ENCODE results near the gene IRF2BP1.

The IRF2BP1 gene

DNA sequence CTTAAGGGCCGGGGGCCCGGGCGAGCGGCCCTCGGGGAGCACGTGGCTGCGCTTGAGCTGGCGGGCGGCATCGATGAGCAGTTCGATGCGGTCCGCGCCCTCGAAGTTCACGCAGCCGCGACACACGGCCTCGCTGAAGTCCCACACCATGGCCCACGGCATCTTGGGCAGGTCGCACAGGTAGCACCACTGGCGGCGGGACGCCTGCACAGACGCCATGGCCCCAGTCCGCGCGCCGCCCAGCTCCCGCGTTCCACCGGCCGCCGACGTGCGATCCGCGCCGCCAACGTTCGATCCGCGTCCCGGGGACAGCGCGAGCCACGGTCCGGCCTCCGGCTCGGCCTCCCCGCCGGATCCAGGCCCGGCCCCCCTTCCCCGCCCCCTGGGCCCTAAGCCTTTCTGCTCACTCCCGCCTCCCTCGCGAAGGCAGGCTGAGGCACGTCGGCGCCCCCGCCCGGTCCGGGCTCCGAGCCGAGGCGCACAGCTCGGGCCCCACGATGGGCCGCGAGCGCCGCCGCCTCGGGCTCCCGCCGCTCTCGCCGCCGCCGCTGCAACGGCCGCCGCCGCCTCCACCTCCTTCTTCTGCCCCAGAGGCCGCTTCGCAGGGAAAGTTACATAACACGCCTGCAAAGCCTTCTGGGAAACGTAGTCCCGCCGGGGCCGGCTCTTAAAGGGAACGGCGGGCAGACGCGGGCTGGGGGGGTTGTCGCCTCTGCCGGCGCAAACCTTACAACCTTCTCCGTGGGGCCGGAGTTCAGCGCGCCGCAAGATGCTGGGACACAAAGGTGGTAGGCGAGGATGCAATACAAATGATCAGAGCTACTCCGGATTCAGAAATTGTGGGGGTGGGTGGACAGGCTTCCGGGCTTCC, at the start of gene IRF2BP1:
Gene IRF2BP1 (minus strand): TSS at position 586 of the 871 bp plus-strand sequence. CDS start 367 bp downstream, at position 219.
- DNase-seq, result peak; percentile 29

DNA sequence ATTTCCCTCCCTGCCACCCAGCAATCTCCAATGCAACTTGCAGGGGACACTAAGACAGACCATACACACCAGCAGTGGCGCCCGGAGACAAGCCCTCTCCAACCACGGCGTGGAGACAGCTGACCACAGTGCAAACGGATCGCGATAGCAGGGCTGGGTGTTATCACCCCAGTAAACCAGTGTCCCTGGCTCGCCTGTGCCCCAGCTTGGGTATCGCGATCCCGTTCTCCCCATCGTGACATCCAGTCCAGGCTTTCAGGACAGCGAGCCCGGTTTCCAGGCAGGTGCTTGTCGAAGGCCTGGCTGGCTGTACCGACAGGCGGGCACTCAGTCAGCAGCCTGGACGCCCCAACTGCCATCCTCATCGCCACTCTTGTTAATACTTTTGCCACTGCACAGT, 49.3 kb upstream of the IRF2BP1 start:
- DNase-seq, result no peak

DNA sequence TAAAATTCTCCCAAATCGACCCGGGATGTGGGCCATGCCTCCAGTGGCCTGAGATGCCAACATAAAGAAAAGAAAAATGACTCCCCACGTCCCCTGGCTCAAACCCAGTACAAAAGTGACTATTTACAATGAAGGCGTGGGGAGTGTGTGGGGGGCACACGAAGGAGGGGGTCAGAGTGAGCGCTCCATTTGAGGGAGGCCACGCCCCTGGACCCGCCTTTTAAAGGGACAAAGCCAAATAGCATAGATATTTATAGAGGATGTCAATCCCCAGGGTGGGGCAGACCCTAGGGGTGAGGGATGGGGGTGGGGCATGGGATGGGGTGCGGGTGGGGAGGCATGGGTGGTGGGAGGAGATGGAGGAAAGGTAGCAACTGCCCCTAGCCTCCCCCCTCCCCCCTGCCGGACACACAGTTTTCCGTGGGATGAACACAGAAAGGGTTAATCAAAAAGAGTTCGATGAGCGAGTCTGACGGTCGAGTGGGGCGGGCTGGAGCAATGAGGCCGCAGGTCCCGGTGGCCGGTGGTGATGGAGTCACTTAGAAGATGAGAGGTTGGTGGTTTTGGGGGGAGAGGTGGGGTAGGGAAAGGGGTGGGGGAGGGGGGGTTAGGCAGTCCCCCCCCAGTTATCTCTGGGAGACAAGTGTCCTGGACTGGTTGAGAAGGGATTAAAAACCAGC, 48.8 kb upstream of the IRF2BP1 start:
- DNase-seq, result no peak

GRCh38 chr19:45933759-45934158, 47.8 kb upstream of the IRF2BP1 start:
- no peak for DNase-seq

GRCh38 chr19:45931055-45931454, 45.1 kb upstream of the IRF2BP1 start:
- DNase-seq, result no peak

DNA sequence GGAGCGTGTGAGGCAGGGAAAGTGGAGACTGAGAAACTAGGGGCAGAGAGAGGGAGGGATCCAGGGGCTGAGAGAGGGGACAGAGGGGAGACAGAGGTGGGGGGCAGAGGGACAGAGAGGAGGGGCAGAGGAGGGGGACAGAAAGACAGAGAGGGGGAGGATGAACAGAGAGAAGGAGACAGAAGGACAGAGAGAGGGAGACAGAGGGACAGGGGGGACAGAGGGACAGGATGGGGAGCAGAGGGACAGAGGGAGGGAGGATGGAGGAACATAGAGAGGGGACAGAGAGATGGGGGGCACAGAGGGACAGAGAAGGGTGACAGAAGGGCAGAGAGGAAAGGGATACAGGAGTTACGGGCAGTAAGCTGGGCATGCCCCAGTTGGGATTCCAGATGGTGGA, 43.3 kb upstream of the IRF2BP1 start:
- no peak for DNase-seq

GRCh38 chr19:45927565-45928261, 41.8 kb upstream of the IRF2BP1 start:
- DNase-seq, result peak; percentile 79

DNA sequence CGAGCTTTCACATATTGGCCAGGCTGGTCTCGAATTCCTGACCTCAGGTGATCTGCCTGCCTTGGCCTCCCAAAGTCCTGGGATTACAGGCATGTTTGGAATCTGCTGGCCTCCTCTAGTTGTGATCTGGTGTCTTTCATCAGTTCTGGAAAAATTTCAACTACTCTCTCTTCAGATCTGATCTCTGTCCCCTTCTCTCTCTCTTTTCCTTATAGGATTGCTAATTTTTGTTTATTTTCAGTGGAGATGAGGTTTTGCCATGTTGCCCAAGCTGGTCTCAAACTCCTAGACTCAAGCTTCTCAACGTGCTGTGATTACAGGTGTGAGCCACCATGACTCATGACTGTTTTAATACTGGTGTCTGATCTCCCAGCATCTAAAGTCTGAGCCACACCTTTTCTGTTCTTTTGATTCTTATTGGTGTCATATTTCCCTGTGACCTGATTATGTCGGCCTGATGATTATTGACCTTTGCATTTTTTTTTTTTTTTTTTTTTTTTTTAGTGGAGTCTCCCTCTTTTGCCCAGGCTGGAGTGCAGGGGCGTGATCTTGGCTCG, 39.0 kb upstream of the IRF2BP1 start:
- no peak for DNase-seq

DNA sequence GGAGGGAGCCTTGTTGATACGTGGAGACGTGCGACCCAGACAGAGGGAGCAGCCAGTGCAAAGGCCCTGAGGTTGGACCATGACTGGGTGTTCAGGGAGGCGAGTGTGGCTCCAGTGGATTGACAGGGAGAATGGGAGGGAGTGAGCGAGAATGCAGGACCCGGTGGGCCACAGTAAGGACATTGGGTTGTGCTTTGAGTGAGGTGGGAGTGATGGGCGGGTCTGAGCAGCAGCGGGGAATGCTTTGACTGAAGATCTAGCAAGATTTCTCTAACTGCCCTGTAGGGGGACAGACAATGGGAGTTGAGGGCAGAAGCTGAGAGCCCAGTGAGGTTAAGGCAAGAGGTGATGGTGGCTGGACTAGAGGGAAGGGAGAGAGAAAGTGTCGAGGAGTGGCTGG, 36.3 kb upstream of the IRF2BP1 start:
- no peak for DNase-seq

DNA sequence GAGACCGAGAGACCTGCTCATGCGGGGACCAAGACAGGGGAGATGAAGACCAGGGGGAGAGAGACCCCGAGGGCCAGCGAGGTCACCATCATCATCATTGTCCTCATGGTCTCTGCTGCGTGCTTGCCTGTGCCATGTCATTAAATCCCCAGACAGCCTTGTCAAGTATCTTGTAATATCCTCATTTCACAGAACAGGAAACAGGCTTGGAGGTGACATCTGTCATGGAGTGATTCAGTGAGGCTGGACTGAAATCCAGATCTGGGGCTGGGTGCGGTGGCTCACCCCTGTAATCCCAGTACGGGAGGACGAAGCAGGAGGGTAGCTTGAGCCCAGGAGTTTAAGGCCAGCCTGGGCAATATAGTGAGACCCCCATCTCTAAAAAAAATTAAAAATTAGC, 34.5 kb upstream of the IRF2BP1 start:
- no peak for DNase-seq

GRCh38 chr19:45919678-45920077, 33.7 kb upstream of the IRF2BP1 start:
- no peak for DNase-seq

GRCh38 chr19:45918721-45919120, 32.8 kb upstream of the IRF2BP1 start:
- DNase-seq, result no peak

GRCh38 chr19:45917421-45918091, 31.6 kb upstream of the IRF2BP1 start:
- DNase-seq, result no peak

- DNase-seq, result no peak
Measured at GRCh38 chr19:45913874-45914830, 28.2 kb upstream of the IRF2BP1 start, which contains the start of gene NANOS2. TSS of gene NANOS2 (minus strand) at chr19:45914778. CDS start at chr19:45914693, 85 bp downstream.

DNA sequence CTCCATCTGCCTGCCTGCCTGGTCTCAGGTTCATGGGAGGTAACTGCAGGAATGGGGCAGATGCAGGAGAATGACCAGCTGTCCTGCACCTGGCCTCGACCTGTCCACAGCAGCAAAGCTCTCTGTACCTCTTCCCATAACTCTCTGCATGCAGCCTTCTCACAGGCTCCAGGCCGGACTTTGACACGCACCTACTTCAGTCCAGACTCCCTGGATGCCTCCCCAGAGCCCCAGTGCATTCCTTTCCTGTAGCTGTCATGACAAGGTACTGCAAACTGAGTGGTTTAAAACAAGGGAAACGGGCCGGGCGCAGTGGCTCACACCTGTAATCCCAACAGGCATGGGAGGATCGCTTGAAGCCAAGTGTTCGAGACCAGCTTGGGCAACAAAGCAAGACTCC, 25.4 kb upstream of the IRF2BP1 start:
- DNase-seq, result no peak

DNA sequence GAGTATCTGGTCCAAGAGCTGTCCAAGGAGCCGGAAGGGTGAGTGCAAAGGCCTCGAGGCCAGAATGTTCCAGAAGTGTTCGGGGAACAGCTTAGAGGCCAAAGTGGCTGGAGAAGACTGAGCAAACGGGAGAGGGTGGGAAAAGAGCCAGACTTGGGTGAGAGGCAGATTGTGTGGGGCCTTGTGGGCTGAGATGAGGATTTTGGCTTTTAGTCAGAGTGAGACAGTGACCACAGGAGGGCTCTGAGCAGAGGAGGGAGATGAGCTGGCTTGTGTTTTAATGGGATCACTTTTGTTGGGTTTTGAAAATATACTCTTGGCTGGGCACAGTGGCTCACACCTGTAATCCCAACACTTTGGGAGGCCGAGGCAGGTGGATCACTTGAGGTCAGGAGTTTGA, 23.0 kb upstream of the IRF2BP1 start:
- DNase-seq, result no peak

GRCh38 chr19:45906221-45906620, 20.3 kb upstream of the IRF2BP1 start:
- no peak for DNase-seq

DNA sequence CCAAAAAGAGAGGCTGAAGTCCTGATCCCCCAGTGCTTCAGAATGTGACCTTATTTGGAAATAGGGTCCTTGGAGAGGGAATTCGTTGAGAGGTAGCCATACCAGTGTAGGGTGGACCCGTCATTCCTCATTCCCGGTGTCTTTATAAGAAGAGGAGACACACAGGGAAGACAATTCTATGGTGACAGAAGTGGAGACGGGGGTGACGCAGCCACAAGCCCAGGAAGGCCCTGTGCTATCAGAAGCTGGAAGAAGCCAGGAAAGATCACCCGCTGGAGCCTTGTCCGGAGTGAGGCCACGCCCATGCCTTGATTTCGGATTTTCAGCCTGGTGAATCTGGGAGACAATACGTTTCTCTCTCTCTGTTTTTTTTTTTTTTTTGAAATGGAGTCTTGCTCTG, 19.1 kb upstream of the IRF2BP1 start:
- no peak for DNase-seq

GRCh38 chr19:45902651-45903625, 17.0 kb upstream of the IRF2BP1 start:
- DNase-seq, result peak; percentile 81

All from NCI-H1417 treated with DMSO at 0.1 percent for 48 hours (cell line).